Measurements from ENCODE around the gene FAM234A.
A peak's percentile ranks its signal among the peaks of the same experiment; 100 is the strongest.
"Not testable (repeated sequence)": the region's sequence is repeated elsewhere in the genome, so short reads cannot be mapped to it uniquely, and the experiment has no call there.

The FAM234A gene

GRCh38 chr16:229731-230281 is 4.8 kb upstream of the FAM234A start:
- Histone ChIP-seq H4K91ac (ENCODE audit: low read length) (no peak overlapping the region), H2BK12ac (ENCODE audit: low read length in 2 of 2) (no peak overlapping the region), H2BK5ac (ENCODE audit: low read depth, low read length, poor library complexity, severe bottlenecking) (no peak overlapping the region), H3K4me3 (ENCODE audit: insufficient read depth in 1 of 2, low read depth in 1 of 2, low read length in 2 of 2) (peak overlapping the region in 1 of 2 experiments; percentile 90), H2BK15ac (ENCODE audit: low read depth, poor library complexity, severe bottlenecking) (no peak overlapping the region), H4K8ac (ENCODE audit: low read length) (peak overlapping the region; percentile 90), H2AK5ac (ENCODE audit: low read length, severe bottlenecking) (peak overlapping the region; percentile 53), H3K4me1 (ENCODE audit: control insufficient read depth, insufficient read depth, low read depth, low read length) (peaks cover 3% of the 10 kb centered on the region), H3K27me3 (ENCODE audit: control insufficient read depth in 1 of 2, insufficient read depth in 1 of 2, low read length in 2 of 2) (no peaks in the 10 kb centered on the region), H3K4ac (ENCODE audit: low read depth in 1 of 2, low read length in 2 of 2) (no peak overlapping the region), H2BK120ac (ENCODE audit: low read depth, low read length) (no peak overlapping the region), H3K27ac (ENCODE audit: low read length, poor library complexity, severe bottlenecking) (no peak overlapping the region), H3K14ac (ENCODE audit: low read length in 2 of 2) (no peak overlapping the region), H3K4me2 (ENCODE audit: low read length, poor library complexity, severe bottlenecking) (peak overlapping the region; percentile 73), H3K18ac (ENCODE audit: low read depth in 1 of 2, low read length in 2 of 2) (no peak overlapping the region), H3K9me3 (ENCODE audit: control insufficient read depth, low read length) (no peaks in the 10 kb centered on the region), H2AFZ (ENCODE audit: low read depth, low read length) (no peak overlapping the region), H3K23ac (ENCODE audit: low read length in 2 of 2) (no peak overlapping the region), H3K36me3 (ENCODE audit: control insufficient read depth in 1 of 2, insufficient read depth in 2 of 2, low read depth in 1 of 2, low read length in 2 of 2) (peaks cover 13 to 24% of the 10 kb centered on the region in 2 experiments), H3K79me1 (replicated peaks; ENCODE audit: low read length, poor library complexity, severe bottlenecking) (peaks cover 2% of the 10 kb centered on the region), H3K9ac (ENCODE audit: low read length) (peak overlapping the region; percentile 98)
- WGBS: 89% methylated on average over 22 of the region's 22 CpGs
- no peak for DNase-seq

GRCh38 chr16:230351-230750 is 4.3 kb upstream of the FAM234A start:
- H3K79me1 ChIP-seq (replicated peaks; ENCODE audit: low read length, poor library complexity, severe bottlenecking); H2BK15ac ChIP-seq (ENCODE audit: low read depth, poor library complexity, severe bottlenecking); DNase-seq; H3K27me3 ChIP-seq (ENCODE audit: control insufficient read depth in 1 of 2, insufficient read depth in 1 of 2, low read length in 2 of 2); H2BK5ac ChIP-seq (ENCODE audit: low read depth, low read length, poor library complexity, severe bottlenecking); H3K9ac ChIP-seq (ENCODE audit: low read length); H3K4me1 ChIP-seq (ENCODE audit: control insufficient read depth, insufficient read depth, low read depth, low read length); H2BK120ac ChIP-seq (ENCODE audit: low read depth, low read length); H3K4me3 ChIP-seq (ENCODE audit: insufficient read depth in 1 of 2, low read depth in 1 of 2, low read length in 2 of 2); H2AK5ac ChIP-seq (ENCODE audit: low read length, severe bottlenecking); H2BK12ac ChIP-seq (ENCODE audit: low read length in 2 of 2); H4K91ac ChIP-seq (ENCODE audit: low read length); H3K4ac ChIP-seq (ENCODE audit: low read depth in 1 of 2, low read length in 2 of 2); H3K4me2 ChIP-seq (ENCODE audit: low read length, poor library complexity, severe bottlenecking); H3K9me3 ChIP-seq (ENCODE audit: control insufficient read depth, low read length); H3K18ac ChIP-seq (ENCODE audit: low read depth in 1 of 2, low read length in 2 of 2); H3K23ac ChIP-seq (ENCODE audit: low read length in 2 of 2); H3K14ac ChIP-seq (ENCODE audit: low read length in 2 of 2); H2AFZ ChIP-seq (ENCODE audit: low read depth, low read length); H4K8ac ChIP-seq (ENCODE audit: low read length); H3K27ac ChIP-seq (ENCODE audit: low read length, poor library complexity, severe bottlenecking): not testable (repeated sequence)
- 95% methylated on average over 18 of the region's 18 CpGs for WGBS
- H3K36me3 ChIP-seq (ENCODE audit: control insufficient read depth in 1 of 2, insufficient read depth in 2 of 2, low read depth in 1 of 2, low read length in 2 of 2): peaks cover 8 to 21% of the 10 kb centered on the region in 2 experiments

- Histone ChIP-seq H3K4ac (ENCODE audit: low read depth in 1 of 2, low read length in 2 of 2) (no peak overlapping the region), H2BK120ac (ENCODE audit: low read depth, low read length) (no peak overlapping the region), H3K9me3 (ENCODE audit: control insufficient read depth, low read length) (no peaks in the 10 kb centered on the region), H3K79me1 (replicated peaks; ENCODE audit: low read length, poor library complexity, severe bottlenecking) (peaks cover under 1% of the 10 kb centered on the region), H3K18ac (ENCODE audit: low read depth in 1 of 2, low read length in 2 of 2) (no peak overlapping the region), H3K4me3 (ENCODE audit: insufficient read depth in 1 of 2, low read depth in 1 of 2, low read length in 2 of 2) (no peak overlapping the region), H3K23ac (ENCODE audit: low read length in 2 of 2) (no peak overlapping the region), H3K27ac (ENCODE audit: low read length, poor library complexity, severe bottlenecking) (no peak overlapping the region), H2BK12ac (ENCODE audit: low read length in 2 of 2) (no peak overlapping the region), H4K8ac (ENCODE audit: low read length) (no peak overlapping the region), H2BK15ac (ENCODE audit: low read depth, poor library complexity, severe bottlenecking) (peak overlapping the region; percentile 56), H3K14ac (ENCODE audit: low read length in 2 of 2) (no peak overlapping the region), H3K36me3 (ENCODE audit: control insufficient read depth in 1 of 2, insufficient read depth in 2 of 2, low read depth in 1 of 2, low read length in 2 of 2) (peaks cover 6 to 16% of the 10 kb centered on the region in 2 experiments), H3K4me2 (ENCODE audit: low read length, poor library complexity, severe bottlenecking) (no peak overlapping the region), H2AFZ (ENCODE audit: low read depth, low read length) (no peak overlapping the region), H3K27me3 (ENCODE audit: control insufficient read depth in 1 of 2, insufficient read depth in 1 of 2, low read length in 2 of 2) (no peaks in the 10 kb centered on the region), H2AK5ac (ENCODE audit: low read length, severe bottlenecking) (no peak overlapping the region), H3K4me1 (ENCODE audit: control insufficient read depth, insufficient read depth, low read depth, low read length) (peaks cover 3% of the 10 kb centered on the region), H4K91ac (ENCODE audit: low read length) (no peak overlapping the region), H2BK5ac (ENCODE audit: low read depth, low read length, poor library complexity, severe bottlenecking) (no peak overlapping the region), H3K9ac (ENCODE audit: low read length) (no peak overlapping the region)
- WGBS: 94% methylated on average over 22 of the region's 22 CpGs
- no peak for DNase-seq
These were observed 3.7 kb upstream of the FAM234A start for GRCh38 chr16:230949-231348.

GRCh38 chr16:239948-240277 is 5.3 kb downstream of the FAM234A start:
- H3K4me2 ChIP-seq (ENCODE audit: low read length, poor library complexity, severe bottlenecking): no peak overlapping the region
- no peak overlapping the region for H3K14ac ChIP-seq (ENCODE audit: low read length in 2 of 2)
- H4K91ac ChIP-seq (ENCODE audit: low read length): no peak overlapping the region
- H2BK15ac ChIP-seq (ENCODE audit: low read depth, poor library complexity, severe bottlenecking): no peak overlapping the region
- H3K18ac ChIP-seq (ENCODE audit: low read depth in 1 of 2, low read length in 2 of 2): no peak overlapping the region
- H3K4me1 ChIP-seq (ENCODE audit: control insufficient read depth, insufficient read depth, low read depth, low read length): peaks cover 3% of the 10 kb centered on the region
- H3K36me3 ChIP-seq (ENCODE audit: control insufficient read depth in 1 of 2, insufficient read depth in 2 of 2, low read depth in 1 of 2, low read length in 2 of 2): peaks cover 3 to 7% of the 10 kb centered on the region in 2 experiments
- no peak overlapping the region for H2BK12ac ChIP-seq (ENCODE audit: low read length in 2 of 2)
- no peak overlapping the region for H2BK120ac ChIP-seq (ENCODE audit: low read depth, low read length)
- peak; percentile 62 for DNase-seq
- no peak overlapping the region for H2BK5ac ChIP-seq (ENCODE audit: low read depth, low read length, poor library complexity, severe bottlenecking)
- H2AFZ ChIP-seq (ENCODE audit: low read depth, low read length): no peak overlapping the region
- H3K27ac ChIP-seq (ENCODE audit: low read length, poor library complexity, severe bottlenecking): no peak overlapping the region
- no peaks in the 10 kb centered on the region for H3K9me3 ChIP-seq (ENCODE audit: control insufficient read depth, low read length)
- no peak overlapping the region for H3K9ac ChIP-seq (ENCODE audit: low read length)
- 76% methylated on average over 3 of the region's 3 CpGs for WGBS
- no peak overlapping the region for H3K4ac ChIP-seq (ENCODE audit: low read depth in 1 of 2, low read length in 2 of 2)
- peaks cover 26% of the 10 kb centered on the region for H3K79me1 ChIP-seq (replicated peaks; ENCODE audit: low read length, poor library complexity, severe bottlenecking)
- H3K27me3 ChIP-seq (ENCODE audit: control insufficient read depth in 1 of 2, insufficient read depth in 1 of 2, low read length in 2 of 2): no peaks in the 10 kb centered on the region
- H4K8ac ChIP-seq (ENCODE audit: low read length): no peak overlapping the region
- H3K23ac ChIP-seq (ENCODE audit: low read length in 2 of 2): no peak overlapping the region
- H2AK5ac ChIP-seq (ENCODE audit: low read length, severe bottlenecking): no peak overlapping the region
- H3K4me3 ChIP-seq (ENCODE audit: insufficient read depth in 1 of 2, low read depth in 1 of 2, low read length in 2 of 2): no peak overlapping the region
